CD4-positive, alpha-beta T cell (primary cell): ENCODE measurements around the gene ZNF200. TPM values are rescaled to one million over a fixed set of nuclear protein-coding genes. Genes with fewer than 3 reads are reported as not detected.
"Not testable (repeated sequence)": the region's sequence is repeated elsewhere in the genome, so short reads cannot be mapped to it uniquely, and the experiment has no call there.

Experiments
- ATAC-seq: fragments of 200-7000 bp; cut with Tn5 transposase; one replicate; pipeline ENCODE4 v1.10.0; 2022; ENCODE audit warnings: mild to moderate bottlenecking; ENCODE audit not compliant: poor library complexity
- CTCF ChIA-PET: fragments of 350-600 bp; sonication (Branson Sonifier 250); formaldehyde crosslinking; loops from one replicate; lab custom pipeline; 2021; ENCODE audit warnings: antibody characterized with exemption, inconsistent platforms; lab: Charles Lee
- POLR2A ChIA-PET: fragments of 350-600 bp; sonication (Branson Sonifier 250); formaldehyde crosslinking; loops from one replicate; lab custom pipeline; 2021; ENCODE audit warnings: antibody characterized with exemption, inconsistent platforms; lab: Charles Lee
- DNase-seq, 14 experiments: peaks; one replicate each; pipeline ENCODE4 v3.0.0-alpha.2; 2013 to 2020; ENCODE audit warnings: mixed read lengths in 2 of 14
- H3K27ac ChIP-seq, 2 donors: one replicate each; pipeline versions ENCODE4 v1.5.1 to v1.7.0; 2013; ENCODE audit warnings: low read length in 2 of 2, low read depth in 1 of 2, mild to moderate bottlenecking in 1 of 2
- H3K27me3 ChIP-seq, 2 experiments: 1 replicate in 1 of 2; 2 replicates in 1 of 2; pipeline versions ENCODE4 v1.6.1 to v1.7.0; 2013; ENCODE audit warnings: low read length in 2 of 2, control low read depth in 1 of 2, mild to moderate bottlenecking in 1 of 2, moderate library complexity in 1 of 2; ENCODE audit not compliant: insufficient read depth in 2 of 2, control insufficient read depth in 1 of 2
- H3K36me3 ChIP-seq: one replicate; pipeline ENCODE4 v1.6.1; 2013; ENCODE audit warnings: low read length, control low read depth; ENCODE audit not compliant: insufficient read depth
- H3K4me1 ChIP-seq: one replicate; pipeline ENCODE4 v1.6.1; 2013; ENCODE audit warnings: low read length, control low read depth; ENCODE audit not compliant: insufficient read depth
- H3K4me3 ChIP-seq: one replicate; pipeline ENCODE4 v1.5.1; 2013; ENCODE audit warnings: mild to moderate bottlenecking, low read length, moderate library complexity
- H3K9me3 ChIP-seq, 2 experiments: 1 replicate in 1 of 2; 2 replicates in 1 of 2; pipeline versions ENCODE4 v1.6.1 to v1.7.0; 2013; ENCODE audit warnings: low read length in 2 of 2, mild to moderate bottlenecking in 2 of 2, control low read depth in 1 of 2, moderate library complexity in 1 of 2; ENCODE audit not compliant: control insufficient read depth in 1 of 2, insufficient read depth in 1 of 2
- H3K27ac Mint-ChIP-seq: one replicate; pipeline ENCODE4 v1.8.0; 2020; ENCODE audit warnings: mixed read lengths
- H3K27me3 Mint-ChIP-seq: one replicate; pipeline ENCODE4 v1.8.0; 2021; ENCODE audit warnings: mixed read lengths
- H3K36me3 Mint-ChIP-seq: one replicate; pipeline ENCODE4 v1.8.0; 2021; ENCODE audit warnings: low read depth, mixed read lengths
- H3K4me1 Mint-ChIP-seq: one replicate; pipeline ENCODE4 v1.8.0; 2021; ENCODE audit warnings: low read depth, mixed read lengths
- H3K4me3 Mint-ChIP-seq: one replicate; pipeline ENCODE4 v1.8.0; 2020; ENCODE audit warnings: mild to moderate bottlenecking, mixed read lengths
- H3K9me3 Mint-ChIP-seq: one replicate; pipeline ENCODE4 v1.8.0; 2020; ENCODE audit warnings: mixed read lengths
- CTCF ChIP-seq: fragments of 200-600 bp; IDR thresholded peaks from one replicate; pipeline ENCODE4 v1.8.0; 2022; ENCODE audit warnings: antibody characterized with exemption, mild to moderate bottlenecking
- intact Hi-C, 2 experiments: fragments of 100-400 bp; cut with DNase I in 1 of 2; cut with micrococcal nuclease in 1 of 2; formaldehyde crosslinking; loops; one replicate each; pipeline versions ENCODE4 v1.15.1 to v1.9.0; 2023 to 2025; cut with DNase I, micrococcal nuclease
- total RNA-seq, 174 experiments: library from RNA in 2 of 174; stranded (reverse) in 2 of 174; gene quantifications; one replicate each; pipeline ENCODE4 v1.2.3 and lab custom pipeline; 2021 to 2026

ZNF200 gene
- total RNA-seq, 2 experiments from 2014 or later = 7.0 to 7.2 TPM

- TF ChIP-seq CTCF = peak; percentile 38
- Histone ChIP-seq H3K27ac (no peak overlapping the region), H3K4me3 (peak overlapping the region; percentile 48), H3K4me1 (peaks cover 27% of the 10 kb centered on the region), H3K9me3 (peaks cover 0 to 35% of the 10 kb centered on the region in 2 experiments), H3K27me3 (peaks cover 65 to 72% of the 10 kb centered on the region in 2 experiments), H3K36me3 (no peaks in the 10 kb centered on the region)
- H3K36me3 Mint-ChIP-seq = peaks cover 2% of the 10 kb centered on the region
- intact Hi-C loops = loop anchor here (5.0 to 10.0 kb wide), 2 partner anchors 82 to 274 kb away; no protein-coding TSS in a partner anchor
- H3K9me3 Mint-ChIP-seq = peaks cover 4% of the 10 kb centered on the region
- no peak overlapping the region for H3K27ac Mint-ChIP-seq
- ATAC-seq (peak; percentile 45), DNase-seq (peak in 8 of 14 experiments; percentile 16 to 75 (median 41))
- H3K4me1 Mint-ChIP-seq = peaks cover 34% of the 10 kb centered on the region
- H3K27me3 Mint-ChIP-seq = peaks cover 91% of the 10 kb centered on the region
- H3K4me3 Mint-ChIP-seq = peak overlapping the region; percentile 82
- CTCF ChIA-PET = interaction anchor here (1.1 to 2.0 kb wide), 4 partner anchors 9 to 53 kb away, joined by 3 to 5 read pairs (median 3); no protein-coding TSS in a partner anchor
- POLR2A ChIA-PET = interaction anchor here (0.6 to 3.9 kb wide), 8 partner anchors 8 to 274 kb away, joined by 3 to 26 read pairs (median 6); partner anchors contain the start of gene ZNF263
These were observed 52.1 kb downstream of the ZNF200 start for GRCh38 chr16:3182608-3183444.

- not testable (repeated sequence) for H3K27ac Mint-ChIP-seq, H3K36me3 ChIP-seq, ATAC-seq, DNase-seq, H3K4me3 ChIP-seq, H3K27ac ChIP-seq, H3K9me3 Mint-ChIP-seq, H3K36me3 Mint-ChIP-seq
- POLR2A ChIA-PET = interaction anchor here (1.4 to 3.9 kb wide), 4 partner anchors 11 to 275 kb away, joined by 3 to 26 read pairs (median 10); partner anchors contain the start of gene ZNF263
- H3K4me1 ChIP-seq = peaks cover 23% of the 10 kb centered on the region
- H3K27me3 ChIP-seq = peaks cover 68 to 75% of the 10 kb centered on the region in 2 experiments
- peak overlapping the region; percentile 77 for H3K4me3 Mint-ChIP-seq
- intact Hi-C loops = loop anchor here (5.0 to 10.0 kb wide), 2 partner anchors 83 to 275 kb away; no protein-coding TSS in a partner anchor
- peaks cover 30% of the 10 kb centered on the region for H3K4me1 Mint-ChIP-seq
- CTCF ChIA-PET = interaction anchor here (1.1 to 2.0 kb wide), 2 partner anchors 16 to 26 kb away, joined by 3 to 5 read pairs; no protein-coding TSS in a partner anchor
- peaks cover 91% of the 10 kb centered on the region for H3K27me3 Mint-ChIP-seq
- H3K9me3 ChIP-seq = peaks cover 0 to 34% of the 10 kb centered on the region in 2 experiments
These were observed 52.7 kb downstream of the ZNF200 start for GRCh38 chr16:3182293-3182607.

GRCh38 chr16:3180445-3180878 is 54.5 kb downstream of the ZNF200 start:
- no peak for TF ChIP-seq CTCF
- peaks cover 4% of the 10 kb centered on the region for H3K9me3 Mint-ChIP-seq
- peaks cover 77 to 85% of the 10 kb centered on the region in 2 experiments for H3K27me3 ChIP-seq
- no peak for DNase-seq
- no peak overlapping the region for H3K27ac ChIP-seq
- intact Hi-C loops = loop anchor here (5.0 to 10.0 kb wide), 2 partner anchors 84 to 277 kb away; no protein-coding TSS in a partner anchor
- no peak overlapping the region for H3K27ac Mint-ChIP-seq
- peaks cover 38% of the 10 kb centered on the region for H3K4me1 Mint-ChIP-seq
- no peak for ATAC-seq
- H3K9me3 ChIP-seq = peaks cover 0 to 29% of the 10 kb centered on the region in 2 experiments
- H3K4me1 ChIP-seq = peaks cover 22% of the 10 kb centered on the region
- H3K27me3 Mint-ChIP-seq = peaks cover 93% of the 10 kb centered on the region
- H3K36me3 ChIP-seq = no peaks in the 10 kb centered on the region
- ChIA-PET POLR2A (no interaction called here), CTCF (interaction anchor here (1.0 kb wide), 1 partner anchor 51 kb away, joined by 3 read pairs; no protein-coding TSS in a partner anchor)
- H3K4me3 ChIP-seq = no peak overlapping the region
- no peak overlapping the region for H3K4me3 Mint-ChIP-seq
- H3K36me3 Mint-ChIP-seq = no peaks in the 10 kb centered on the region
